ENCODE data around the gene GAA.
"Not testable (repeated sequence)": the region's sequence is repeated elsewhere in the genome, so short reads cannot be mapped to it uniquely, and the experiment has no call there.

GAA gene

DNA sequence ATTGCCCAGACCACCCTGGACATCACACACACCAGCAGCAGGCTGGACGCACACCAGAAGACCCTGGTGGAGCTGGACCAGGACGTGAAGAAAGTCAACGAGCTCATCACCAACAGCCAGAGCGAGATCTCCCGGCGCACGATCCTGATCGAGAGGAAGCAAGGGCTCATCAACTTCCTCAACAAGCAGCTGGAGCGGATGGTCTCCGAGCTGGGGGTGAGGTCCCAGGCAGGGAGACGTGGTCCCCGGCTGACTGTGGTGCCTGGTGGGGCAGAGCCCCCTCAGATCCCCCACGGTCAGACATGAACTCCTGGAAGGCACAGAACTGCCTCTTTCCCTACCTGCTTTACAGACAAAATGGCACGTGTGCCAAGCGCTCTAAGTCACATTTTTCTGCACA, 16.6 kb upstream of the GAA start:
- DNase-seq: no peak

GRCh38 chr17:80086081-80086480, 15.3 kb upstream of the GAA start:
- DNase-seq: no peak

DNA sequence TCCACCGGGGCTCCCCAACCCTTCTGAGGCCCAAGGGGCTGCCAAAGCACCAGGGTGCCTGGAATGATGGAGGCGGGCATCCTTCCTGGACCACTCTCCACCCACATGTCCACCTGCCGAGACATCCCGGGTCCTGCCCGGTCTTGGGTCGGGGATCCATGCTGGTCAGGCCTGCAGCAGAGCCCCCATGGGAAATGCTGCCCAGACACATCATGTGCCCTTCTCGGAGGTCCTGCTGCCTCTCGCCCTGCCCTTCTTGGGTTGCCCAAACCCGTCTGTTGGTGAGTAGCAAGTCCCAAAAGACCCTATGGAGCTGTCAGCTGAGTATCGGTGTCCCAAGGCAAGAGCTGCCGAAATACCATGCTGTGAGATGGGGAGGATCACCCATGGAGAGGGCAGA, 14.8 kb upstream of the GAA start:
- no peak for DNase-seq

DNA sequence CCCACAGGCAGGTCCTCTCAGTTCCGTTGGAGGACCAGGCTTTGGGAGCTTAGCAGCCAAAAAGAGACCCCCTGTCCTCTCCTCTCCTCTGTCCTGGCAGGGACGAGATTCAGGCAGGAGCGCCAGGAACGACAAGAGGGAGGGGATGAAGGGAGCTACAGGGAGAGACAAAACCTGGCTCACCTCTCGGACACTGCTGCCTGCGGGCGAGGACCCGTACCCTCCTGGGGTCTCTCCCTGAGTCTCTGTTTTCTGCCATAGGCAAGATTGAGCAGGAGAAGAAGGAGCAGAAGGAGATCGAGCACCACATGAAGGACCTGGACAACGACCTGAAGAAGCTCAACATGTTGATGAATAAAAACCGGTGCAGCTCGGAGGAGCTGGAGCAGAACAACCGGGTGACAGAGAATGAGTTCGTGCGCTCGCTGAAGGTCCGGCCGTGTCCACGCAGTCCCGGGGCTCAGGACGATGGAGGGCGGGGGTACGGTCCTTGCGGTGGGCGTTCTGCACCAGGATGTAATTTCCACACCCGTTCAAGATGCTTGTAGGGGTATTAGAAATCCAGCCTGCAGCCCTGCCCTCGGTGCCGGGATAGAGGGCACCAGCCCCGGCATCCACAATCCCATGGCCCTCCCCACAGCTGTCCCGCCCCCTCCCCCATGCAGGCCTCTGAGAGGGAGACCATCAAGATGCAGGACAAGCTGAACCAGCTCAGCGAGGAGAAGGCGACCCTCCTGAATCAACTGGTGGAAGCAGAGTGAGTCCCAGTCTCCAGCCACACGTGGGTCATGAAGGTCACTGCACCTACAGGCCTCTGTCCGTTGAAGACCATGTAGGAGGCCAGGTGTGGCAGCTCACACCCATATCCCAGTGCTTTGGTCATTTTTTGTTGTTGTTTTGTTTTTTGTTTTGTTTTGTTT, 13.8 kb upstream of the GAA start:
- DNase-seq: no peak

DNA sequence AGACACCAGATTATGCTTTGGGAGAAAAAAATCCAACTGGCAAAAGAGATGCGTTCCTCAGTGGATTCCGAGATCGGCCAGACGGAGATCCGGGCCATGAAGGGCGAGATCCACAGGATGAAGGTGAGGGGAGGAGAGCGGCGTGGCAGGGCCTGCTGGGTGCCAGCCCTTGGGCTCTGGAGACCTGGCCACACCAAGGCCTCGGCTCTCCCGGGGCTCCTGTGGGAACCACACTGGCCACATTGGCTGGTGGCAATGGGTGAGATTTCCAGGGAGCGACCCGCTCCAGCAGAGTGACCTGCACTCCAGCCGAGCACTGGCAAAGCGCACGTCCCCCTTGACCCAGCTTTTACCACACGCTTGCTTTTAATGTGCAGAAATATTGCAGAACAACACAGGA, 11.6 kb upstream of the GAA start:
- no peak for DNase-seq

DNA sequence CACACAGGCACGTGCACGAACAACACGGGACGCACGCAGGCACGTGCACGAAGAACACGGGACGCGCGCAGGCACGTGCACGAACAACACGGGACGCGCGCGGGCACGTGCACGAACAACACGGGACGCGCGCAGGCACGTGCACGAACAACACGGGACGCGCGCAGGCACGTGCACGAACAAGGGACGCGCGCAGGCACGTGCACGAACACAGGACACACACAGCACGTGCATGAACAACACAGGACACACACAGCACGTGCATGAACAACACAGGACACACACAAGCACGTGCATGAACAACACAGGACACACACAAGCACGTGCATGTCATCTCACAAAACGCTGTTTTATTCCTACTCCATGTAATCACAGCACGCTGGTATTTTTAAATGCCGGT, 11.2 kb upstream of the GAA start:
- DNase-seq: not testable (repeated sequence)

DNA sequence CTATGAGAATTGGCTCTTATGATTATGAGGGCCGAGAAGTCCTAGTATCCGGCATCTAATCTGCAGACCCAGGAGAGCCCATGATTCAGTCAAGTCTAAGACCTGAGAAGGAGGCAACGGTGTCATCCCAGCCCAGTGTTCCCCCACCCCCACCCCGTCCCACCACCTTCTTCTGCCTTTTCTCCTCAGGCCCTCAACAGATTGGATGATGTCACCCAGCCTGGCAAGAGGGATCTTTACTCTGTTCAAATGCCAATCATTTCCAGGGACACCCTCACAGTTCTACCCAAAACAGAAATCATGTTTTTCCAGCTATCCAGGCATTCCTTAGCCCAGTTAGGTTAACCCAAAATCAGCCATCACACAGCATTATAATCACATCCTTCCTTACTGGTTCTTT, 10.0 kb upstream of the GAA start:
- no peak for DNase-seq

- DNase-seq: no peak
Observed at GRCh38 chr17:80092959-80093358, 8.4 kb upstream of the GAA start.

GRCh38 chr17:80095038-80095843, 6.1 kb upstream of the GAA start:
- DNase-seq: no peak

GRCh38 chr17:80095844-80096475, 5.4 kb upstream of the GAA start:
- no peak for DNase-seq

- DNase-seq: no peak
Observed at GRCh38 chr17:80096561-80097021, 4.8 kb upstream of the GAA start.

- DNase-seq: no peak
Observed at GRCh38 chr17:80097127-80097621, 4.2 kb upstream of the GAA start.

DNA sequence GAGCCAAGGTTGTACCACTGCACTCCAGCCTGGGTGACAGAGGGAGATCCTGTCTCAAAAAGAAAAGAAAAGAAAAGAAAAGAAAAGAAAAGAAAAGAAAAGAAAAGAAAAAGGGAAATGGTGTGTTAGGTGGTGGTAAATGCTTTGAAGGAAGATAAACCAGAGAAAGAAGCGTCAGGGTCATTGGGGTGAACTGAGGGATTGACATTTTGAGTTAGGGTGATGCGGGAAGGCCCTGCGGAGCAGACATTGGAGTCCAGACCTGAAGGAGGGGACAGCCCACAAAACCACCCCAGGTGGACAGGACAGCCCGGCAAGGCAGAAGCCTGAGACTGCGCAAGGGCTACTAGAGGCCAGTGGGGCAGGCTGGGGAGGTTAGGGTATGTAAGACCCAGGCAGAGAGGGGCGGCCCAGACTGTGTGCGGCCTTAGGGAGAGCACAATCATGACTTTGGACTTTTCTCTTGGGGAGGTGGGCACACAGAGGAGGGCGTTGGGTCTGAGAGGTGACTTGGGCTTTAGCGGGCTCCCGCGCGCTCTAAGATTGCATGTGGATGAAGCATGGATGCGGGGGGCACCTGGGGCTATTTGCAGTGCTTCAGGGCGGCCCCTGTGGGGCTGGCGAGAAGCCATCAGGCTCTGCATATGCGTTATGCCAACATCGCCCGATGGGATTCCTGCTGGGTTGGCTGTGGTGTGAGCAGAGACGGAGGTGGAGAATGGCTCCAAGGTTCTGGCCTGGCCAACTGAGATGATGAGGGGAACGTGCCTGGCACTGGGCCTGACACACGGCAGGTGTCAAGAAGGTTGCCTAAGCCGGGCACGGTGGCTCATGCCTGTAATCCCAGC, 3.3 kb upstream of the GAA start:
- DNase-seq: no peak

DNA sequence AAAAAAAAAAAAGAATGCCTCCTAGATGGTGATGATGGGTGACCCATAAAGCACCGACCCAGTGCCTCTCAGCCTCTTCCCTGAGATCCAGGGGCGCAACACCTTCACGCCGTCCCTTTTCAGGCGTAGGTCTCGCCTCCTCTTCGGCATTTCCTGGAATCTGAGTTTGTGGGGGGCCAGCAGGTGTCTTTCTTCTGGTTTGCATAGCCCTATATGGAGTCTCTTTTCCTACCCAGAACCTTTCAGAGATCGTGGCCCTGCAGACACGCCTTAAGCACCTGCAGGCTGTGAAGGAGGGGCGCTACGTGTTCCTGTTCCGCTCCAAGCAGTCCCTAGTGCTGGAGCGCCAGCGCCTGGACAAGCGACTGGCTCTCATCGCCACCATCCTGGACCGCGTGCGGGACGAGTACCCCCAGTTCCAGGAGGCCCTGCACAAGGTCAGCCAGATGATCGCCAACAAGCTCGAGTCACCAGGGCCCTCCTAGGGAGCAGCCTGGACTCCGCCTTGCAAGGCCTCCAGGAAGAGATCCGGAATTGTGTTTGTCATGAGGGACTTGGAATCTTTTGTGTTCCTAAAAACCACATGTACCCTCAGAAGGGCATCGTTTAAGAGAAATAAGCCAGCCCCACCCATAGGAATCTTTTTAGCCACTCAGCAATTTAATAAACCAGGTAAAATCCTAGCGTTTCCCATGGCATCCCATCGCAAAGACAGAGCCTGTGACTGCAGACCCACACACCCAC, 1.9 kb upstream of the GAA start:
- DNase-seq: no peak

- no peak for DNase-seq
Observed at GRCh38 chr17:80100035-80100323, 1.4 kb upstream of the GAA start.

GRCh38 chr17:80101946-80102663, 724 bp downstream of the GAA start:
- DNase-seq: no peak

GRCh38 chr17:80102664-80103448, 1.5 kb downstream of the GAA start:
- DNase-seq: no peak

DNA sequence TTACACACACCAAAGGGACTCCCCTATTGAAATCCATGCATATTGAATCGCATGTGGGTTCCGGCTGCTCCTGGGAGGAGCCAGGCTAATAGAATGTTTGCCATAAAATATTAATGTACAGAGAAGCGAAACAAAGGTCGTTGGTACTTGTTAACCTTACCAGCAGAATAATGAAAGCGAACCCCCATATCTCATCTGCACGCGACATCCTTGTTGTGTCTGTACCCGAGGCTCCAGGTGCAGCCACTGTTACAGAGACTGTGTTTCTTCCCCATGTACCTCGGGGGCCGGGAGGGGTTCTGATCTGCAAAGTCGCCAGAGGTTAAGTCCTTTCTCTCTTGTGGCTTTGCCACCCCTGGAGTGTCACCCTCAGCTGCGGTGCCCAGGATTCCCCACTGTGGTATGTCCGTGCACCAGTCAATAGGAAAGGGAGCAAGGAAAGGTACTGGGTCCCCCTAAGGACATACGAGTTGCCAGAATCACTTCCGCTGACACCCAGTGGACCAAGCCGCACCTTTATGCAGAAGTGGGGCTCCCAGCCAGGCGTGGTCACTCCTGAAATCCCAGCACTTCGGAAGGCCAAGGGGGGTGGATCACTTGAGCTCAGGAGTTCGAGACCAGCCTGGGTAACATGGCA, 2.2 kb downstream of the GAA start:
- no peak for DNase-seq

DNA sequence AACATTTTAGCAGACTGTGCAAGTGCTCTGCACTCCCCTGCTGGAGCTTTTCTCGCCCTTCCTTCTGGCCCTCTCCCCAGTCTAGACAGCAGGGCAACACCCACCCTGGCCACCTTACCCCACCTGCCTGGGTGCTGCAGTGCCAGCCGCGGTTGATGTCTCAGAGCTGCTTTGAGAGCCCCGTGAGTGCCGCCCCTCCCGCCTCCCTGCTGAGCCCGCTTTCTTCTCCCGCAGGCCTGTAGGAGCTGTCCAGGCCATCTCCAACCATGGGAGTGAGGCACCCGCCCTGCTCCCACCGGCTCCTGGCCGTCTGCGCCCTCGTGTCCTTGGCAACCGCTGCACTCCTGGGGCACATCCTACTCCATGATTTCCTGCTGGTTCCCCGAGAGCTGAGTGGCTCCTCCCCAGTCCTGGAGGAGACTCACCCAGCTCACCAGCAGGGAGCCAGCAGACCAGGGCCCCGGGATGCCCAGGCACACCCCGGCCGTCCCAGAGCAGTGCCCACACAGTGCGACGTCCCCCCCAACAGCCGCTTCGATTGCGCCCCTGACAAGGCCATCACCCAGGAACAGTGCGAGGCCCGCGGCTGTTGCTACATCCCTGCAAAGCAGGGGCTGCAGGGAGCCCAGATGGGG, 3.1 kb downstream of the GAA start:
- peak; percentile 94 for DNase-seq

Measured in COR-L47 (cell line).